Tibial nerve (tissue), 4 donors: ENCODE results near the gene TXNDC12. TPM values are rescaled to one million over a fixed set of nuclear protein-coding genes. Genes with fewer than 3 reads are reported as not detected.

Source experiments
- DNase-seq, 2 donors: peaks; one replicate each; pipeline ENCODE4 v3.0.0-alpha.2; 2019; ENCODE audit warnings: low spot score in 2 of 2
- H3K27ac ChIP-seq, 4 donors: fragments of 200-600 bp; sonication (generic) in 3 of 4; one replicate each; pipeline ENCODE4 v1.5.1; 2017 to 2019; ENCODE audit warnings: mild to moderate bottlenecking in 1 of 4
- H3K27me3 ChIP-seq, 2 donors: fragments of 200-600 bp; sonication (generic) in 1 of 2; one replicate each; pipeline versions ENCODE4 v1.5.1 to v1.6.0; 2017 to 2019
- H3K36me3 ChIP-seq, 3 donors: fragments of 200-600 bp; sonication (generic); one replicate each; pipeline ENCODE4 v1.5.1; 2018 to 2019
- H3K4me1 ChIP-seq, 4 donors: fragments of 200-600 bp; sonication (generic) in 3 of 4; one replicate each; pipeline ENCODE4 v1.5.1; 2017 to 2019
- H3K4me3 ChIP-seq, 4 donors: fragments of 200-600 bp; sonication (generic) in 3 of 4; one replicate each; pipeline ENCODE4 v1.5.1; 2017 to 2019; ENCODE audit warnings: mild to moderate bottlenecking in 1 of 4, moderate library complexity in 1 of 4
- H3K9me3 ChIP-seq, 4 donors: fragments of 200-600 bp; sonication (generic) in 3 of 4; one replicate each; pipeline ENCODE4 v1.5.1; 2017 to 2019
- EP300 ChIP-seq, 2 donors: sonication (generic); formaldehyde crosslinking; IDR thresholded peaks; one replicate each; pipeline ENCODE4 v1.6.1; 2017; ENCODE audit warnings: antibody characterized with exemption in 2 of 2, mild to moderate bottlenecking in 1 of 2
- POLR2A ChIP-seq, 2 donors: fragments of 450-650 bp; IDR thresholded peaks; one replicate each; pipeline ENCODE4 v1.6.1; 2017; ENCODE audit warnings: antibody characterized with exemption in 2 of 2, mild to moderate bottlenecking in 2 of 2, moderate library complexity in 2 of 2
- WGBS, 2 donors: methylation state at CpG; one replicate each; pipeline ENCODE4 v1.1.5; 2018; 5-methylcytosine and 5-hydroxymethylcytosine counted together
- small RNA-seq: library from RNA; depleted of rRNA; stranded (forward); fragments of <200 nt; gene quantifications from one replicate; pipeline ENCODE3, GENCODE V24; 2016
- total RNA-seq, 4 donors: library from RNA; depleted of rRNA; stranded (reverse); fragments of >200 nt; gene quantifications; one replicate each; pipeline ENCODE4 v1.1.0, GENCODE V29; 2016
- TF ChIP-seq, protein P1 (sequence below), 5 experiments: fragments of 200-600 bp in 3 of 5; fragments of 450-650 bp in 2 of 5; sonication (generic) in 3 of 5; IDR thresholded peaks; one replicate each; pipeline ENCODE4 v1.5.1; 2016 to 2019; ENCODE audit warnings: antibody characterized with exemption in 5 of 5, mild to moderate bottlenecking in 3 of 5, moderate library complexity in 2 of 5

The TXNDC12 gene
- total RNA-seq, 4 donors from 2014 or later, result 32.7 to 65.6 (median 37.4) TPM

DNA sequence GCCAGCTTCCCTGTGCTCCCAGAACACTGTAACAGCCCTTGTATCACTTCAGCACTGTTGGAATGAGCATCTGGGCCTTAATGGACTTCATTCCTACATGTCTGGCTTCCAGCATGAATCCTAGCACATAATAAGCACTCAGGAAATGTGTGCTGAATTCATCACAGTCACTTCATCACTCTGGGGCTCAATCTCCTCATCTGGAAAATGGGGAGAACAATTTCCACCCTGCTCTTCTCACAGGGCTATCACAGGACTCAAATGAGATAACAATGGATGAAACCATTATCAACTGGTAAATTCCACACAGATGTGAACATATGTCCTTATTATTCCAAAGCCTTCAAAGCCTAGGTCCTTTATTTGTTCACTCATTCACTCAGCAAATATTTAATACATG lies 76.9 kb downstream of the TXNDC12 start:
- no peak overlapping the region for H3K4me3 ChIP-seq
- no peaks in the 10 kb centered on the region for H3K9me3 ChIP-seq
- TF ChIP-seq POLR2A (IDR thresholded peaks at IDR 0.05) (no peak), EP300 (IDR thresholded peaks at IDR 0.05) (no peak)
- TF ChIP-seq, protein P1, sequence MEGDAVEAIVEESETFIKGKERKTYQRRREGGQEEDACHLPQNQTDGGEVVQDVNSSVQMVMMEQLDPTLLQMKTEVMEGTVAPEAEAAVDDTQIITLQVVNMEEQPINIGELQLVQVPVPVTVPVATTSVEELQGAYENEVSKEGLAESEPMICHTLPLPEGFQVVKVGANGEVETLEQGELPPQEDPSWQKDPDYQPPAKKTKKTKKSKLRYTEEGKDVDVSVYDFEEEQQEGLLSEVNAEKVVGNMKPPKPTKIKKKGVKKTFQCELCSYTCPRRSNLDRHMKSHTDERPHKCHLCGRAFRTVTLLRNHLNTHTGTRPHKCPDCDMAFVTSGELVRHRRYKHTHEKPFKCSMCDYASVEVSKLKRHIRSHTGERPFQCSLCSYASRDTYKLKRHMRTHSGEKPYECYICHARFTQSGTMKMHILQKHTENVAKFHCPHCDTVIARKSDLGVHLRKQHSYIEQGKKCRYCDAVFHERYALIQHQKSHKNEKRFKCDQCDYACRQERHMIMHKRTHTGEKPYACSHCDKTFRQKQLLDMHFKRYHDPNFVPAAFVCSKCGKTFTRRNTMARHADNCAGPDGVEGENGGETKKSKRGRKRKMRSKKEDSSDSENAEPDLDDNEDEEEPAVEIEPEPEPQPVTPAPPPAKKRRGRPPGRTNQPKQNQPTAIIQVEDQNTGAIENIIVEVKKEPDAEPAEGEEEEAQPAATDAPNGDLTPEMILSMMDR (IDR thresholded peaks at IDR 0.05), result no peak
- H3K27ac ChIP-seq, result no peak overlapping the region
- no peaks in the 10 kb centered on the region for H3K4me1 ChIP-seq
- no peak for DNase-seq
- no peaks in the 10 kb centered on the region for H3K36me3 ChIP-seq
- H3K27me3 ChIP-seq, result peaks cover 0 to 3% of the 10 kb centered on the region in 2 donors

GRCh38 chr1:51976846-51977602 lies 78.0 kb downstream of the TXNDC12 start:
- TF ChIP-seq, protein P1 (IDR thresholded peaks at IDR 0.05), result no peak
- TF ChIP-seq EP300 (IDR thresholded peaks at IDR 0.05), result no peak
- TF ChIP-seq POLR2A (IDR thresholded peaks at IDR 0.05), result no peak
- DNase-seq, result no peak
- Histone ChIP-seq H3K36me3 (no peaks in the 10 kb centered on the region), H3K27me3 (peaks cover 0 to 3% of the 10 kb centered on the region in 2 donors), H3K27ac (no peak overlapping the region), H3K9me3 (no peaks in the 10 kb centered on the region), H3K4me1 (no peaks in the 10 kb centered on the region), H3K4me3 (no peak overlapping the region)
- 90 to 94% methylated on average over 12 of the region's 12 CpGs for WGBS, 2 donors

DNA sequence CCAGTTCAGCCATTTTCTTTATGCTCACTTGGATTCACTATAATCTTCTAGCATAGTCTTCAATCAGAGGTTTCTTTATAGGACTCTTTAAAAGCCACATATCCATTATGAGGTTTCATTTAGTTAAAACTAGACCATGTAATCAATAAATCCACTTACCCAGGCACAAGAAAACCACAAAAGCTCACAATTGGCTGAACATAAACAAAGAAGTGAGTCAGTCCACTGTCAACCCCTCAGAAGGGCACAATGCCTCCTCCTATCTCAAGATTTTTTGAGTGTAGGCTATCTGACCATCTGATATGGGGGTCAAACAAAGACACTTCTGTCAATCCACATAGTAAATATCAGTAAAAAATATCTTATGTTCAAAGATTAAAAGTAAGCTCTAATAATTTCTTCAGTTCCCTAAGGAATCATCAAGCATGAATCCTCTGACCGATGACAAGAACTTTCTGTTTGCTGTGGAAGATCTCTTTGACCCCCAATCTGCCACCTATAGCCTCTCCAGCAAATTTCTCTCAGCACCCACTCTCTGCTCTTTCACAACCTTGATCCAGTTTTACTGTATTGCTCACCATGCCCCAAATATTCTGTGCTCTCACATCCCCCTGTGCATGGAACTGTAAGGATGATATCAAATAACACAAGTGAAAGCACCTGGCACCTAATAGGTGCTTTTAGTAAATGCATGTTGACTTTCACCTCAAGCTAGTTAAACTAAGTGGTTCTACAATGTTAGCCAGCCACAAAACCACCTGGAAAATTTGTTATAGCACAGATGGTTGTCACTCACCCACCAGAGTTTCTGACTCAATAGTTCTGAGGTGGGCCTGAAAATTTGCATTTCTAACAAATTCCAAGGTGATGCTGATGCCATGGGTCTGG lies 81.2 kb downstream of the TXNDC12 start:
- Histone ChIP-seq H3K4me1 (no peaks in the 10 kb centered on the region), H3K27ac (no peak overlapping the region), H3K27me3 (peaks cover 0 to 3% of the 10 kb centered on the region in 2 donors), H3K36me3 (no peaks in the 10 kb centered on the region), H3K4me3 (no peak overlapping the region), H3K9me3 (no peaks in the 10 kb centered on the region)
- TF ChIP-seq, protein P1 (IDR thresholded peaks at IDR 0.05), result no peak
- no peak for TF ChIP-seq EP300 (IDR thresholded peaks at IDR 0.05)
- TF ChIP-seq POLR2A (IDR thresholded peaks at IDR 0.05), result no peak
- no peak for DNase-seq
- WGBS, 2 donors, result 52 to 54% methylated on average over 1 of the region's 1 CpG

Small RNAs within 50 kb of the gene (small RNA-seq; reads per million reads assigned to genes)
- gene RN7SL290P (not detected), gene RNA5SP48 (not detected)

Other genes with a start within 250 kb of the TXNDC12 start
- 100 to 1,000 TPM in 2 of 4 donors, 10 to 100 TPM in 2; 66.3 to 106 (median 92.7) TPM for gene NRDC, start 176.5 kb downstream of the TXNDC12 start, total RNA-seq
- gene RAB3B, start 64.5 kb downstream of the TXNDC12 start, total RNA-seq, result under 1 TPM in 2 of 4 donors, not detected in 2; under 0.01 to 0.39 TPM
- gene KTI12, start 21.4 kb downstream of the TXNDC12 start, total RNA-seq, result 10 to 100 TPM in 2 of 4 donors, 1 to 10 TPM in 2; 9.4 to 21.4 (median 10.7) TPM
- 10 to 100 TPM; 30.6 to 46.5 (median 37.5) TPM for gene BTF3L4, start 1.1 kb upstream of the TXNDC12 start, total RNA-seq
- 10 to 100 TPM; 29.1 to 39.6 (median 35.0) TPM for gene ZFYVE9, start 86.9 kb upstream of the TXNDC12 start, total RNA-seq